A673 (cell line): Measurements from ENCODE around the gene MMS22L. TPM values are rescaled to one million over a fixed set of nuclear protein-coding genes. Genes with fewer than 3 reads are reported as not detected.

ENCODE experiments used
- BruUV-seq: library from RNA; stranded (reverse); fragments of 400-500 nt; replicated peaks from 2 replicates; lab custom pipeline; 2021; lab: Mats Ljungman, UMichigan
- CTCF ChIA-PET: fragments of 300-600 bp; sonication (Branson Sonifier 250); formaldehyde crosslinking; loops from one replicate; lab custom pipeline; 2022; ENCODE audit warnings: antibody characterized with exemption; lab: Charles Lee
- POLR2A ChIA-PET: fragments of 300-600 bp; sonication (Branson Sonifier 250); formaldehyde crosslinking; loops from one replicate; lab custom pipeline; 2022; ENCODE audit warnings: antibody characterized with exemption; ENCODE audit not compliant: low non-redundant PET; lab: Charles Lee
- DNase-seq: peaks from one replicate; pipeline ENCODE4 v3.0.0-alpha.2; 2015; ENCODE audit warnings: low spot score
- H3K27ac ChIP-seq: fragments of 200-600 bp; sonication (generic); 2 replicates; pipeline ENCODE4 v1.5.1; 2016; ENCODE audit warnings: mixed run types, low read depth, mild to moderate bottlenecking, mixed read lengths, antibody characterized with exemption, low read length; ENCODE audit not compliant: poor library complexity, severe bottlenecking
- H3K27me3 ChIP-seq: fragments of 200-600 bp; sonication (generic); replicated peaks from 2 replicates; pipeline ENCODE4 v1.6.1; 2017; ENCODE audit warnings: mixed run types, low read depth, mild to moderate bottlenecking, mixed read lengths, antibody characterized with exemption, low read length; ENCODE audit not compliant: insufficient read depth, poor library complexity
- H3K36me3 ChIP-seq: fragments of 200-600 bp; sonication (generic); 2 replicates; pipeline ENCODE4 v1.6.1; 2016; ENCODE audit warnings: mixed run types, mild to moderate bottlenecking, mixed read lengths, antibody characterized with exemption, low read length; ENCODE audit not compliant: insufficient read depth, poor library complexity, severe bottlenecking
- H3K4me1 ChIP-seq: fragments of 200-600 bp; sonication (generic); 2 replicates; pipeline ENCODE4 v1.6.1; 2017; ENCODE audit warnings: mixed run types, mild to moderate bottlenecking, mixed read lengths, antibody characterized with exemption, low read length; ENCODE audit not compliant: insufficient read depth, poor library complexity, severe bottlenecking
- H3K4me3 ChIP-seq: fragments of 200-600 bp; sonication (generic); 2 replicates; pipeline ENCODE4 v1.5.1; 2016; ENCODE audit warnings: low read depth, mixed run types, mild to moderate bottlenecking, mixed read lengths, low read length; ENCODE audit not compliant: poor library complexity, severe bottlenecking
- H3K9me3 ChIP-seq: fragments of 200-600 bp; sonication (generic); 2 replicates; pipeline ENCODE4 v1.6.1; 2016; ENCODE audit warnings: mixed run types, low read depth, mild to moderate bottlenecking, mixed read lengths, antibody characterized with exemption, low read length; ENCODE audit not compliant: poor library complexity, severe bottlenecking
- EZH2 ChIP-seq: fragments of 200-600 bp; sonication (generic); IDR thresholded peaks from 2 replicates; pipeline ENCODE4 v1.6.1; 2017; ENCODE audit warnings: borderline replicate concordance, low read depth, mild to moderate bottlenecking, mixed read lengths, antibody characterized with exemption, low read length; ENCODE audit not compliant: poor library complexity, severe bottlenecking
- intact Hi-C: fragments of 100-400 bp; cut with micrococcal nuclease; formaldehyde crosslinking; loops from one replicate; pipeline ENCODE4 v1.10.0; 2022; ENCODE audit not compliant: unreplicated experiment
- total RNA-seq: library from RNA; stranded (reverse); gene quantifications from 2 replicates; pipeline ENCODE4 v1.2.3, GENCODE V29; 2021
- TF ChIP-seq, protein P1 (sequence below): fragments of 300-800, 200-600 bp; sonication (generic); conservative IDR thresholded peaks from 2 replicates; pipeline ENCODE4 v1.5.1; 2017; ENCODE audit warnings: low read depth, mild to moderate bottlenecking, antibody characterized with exemption, low read length, moderate library complexity, mixed read lengths

Gene MMS22L
- total RNA-seq, 1 experiment from 2014 or later: 59.2 TPM

DNA sequence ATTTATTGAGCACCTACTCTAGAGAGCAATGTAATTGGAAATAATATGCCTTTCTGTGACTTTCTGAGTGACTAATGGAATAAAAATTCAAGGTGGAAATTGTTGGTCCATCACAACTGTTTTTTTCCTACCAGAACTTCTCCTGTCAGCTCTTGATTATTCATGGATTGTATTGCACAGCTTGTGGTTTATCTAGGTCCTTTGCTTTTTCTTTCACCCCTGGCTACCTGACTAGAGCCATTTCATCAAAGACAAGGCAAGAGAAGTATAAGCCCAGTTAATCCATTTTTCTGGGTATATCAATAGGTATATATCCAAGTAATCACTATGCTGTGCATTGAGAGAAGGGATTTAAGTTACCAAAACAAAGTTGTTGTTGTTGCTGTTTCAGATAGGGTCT is 168.4 kb downstream of the MMS22L start:
- no peaks in the 10 kb centered on the region for H3K9me3 ChIP-seq
- no peaks in the 10 kb centered on the region for H3K27me3 ChIP-seq
- no TSS peak for BruUV-seq
- DNase-seq: no peak
- H3K4me3 ChIP-seq: no peak overlapping the region
- H3K36me3 ChIP-seq: no peaks in the 10 kb centered on the region
- TF ChIP-seq, protein P1, sequence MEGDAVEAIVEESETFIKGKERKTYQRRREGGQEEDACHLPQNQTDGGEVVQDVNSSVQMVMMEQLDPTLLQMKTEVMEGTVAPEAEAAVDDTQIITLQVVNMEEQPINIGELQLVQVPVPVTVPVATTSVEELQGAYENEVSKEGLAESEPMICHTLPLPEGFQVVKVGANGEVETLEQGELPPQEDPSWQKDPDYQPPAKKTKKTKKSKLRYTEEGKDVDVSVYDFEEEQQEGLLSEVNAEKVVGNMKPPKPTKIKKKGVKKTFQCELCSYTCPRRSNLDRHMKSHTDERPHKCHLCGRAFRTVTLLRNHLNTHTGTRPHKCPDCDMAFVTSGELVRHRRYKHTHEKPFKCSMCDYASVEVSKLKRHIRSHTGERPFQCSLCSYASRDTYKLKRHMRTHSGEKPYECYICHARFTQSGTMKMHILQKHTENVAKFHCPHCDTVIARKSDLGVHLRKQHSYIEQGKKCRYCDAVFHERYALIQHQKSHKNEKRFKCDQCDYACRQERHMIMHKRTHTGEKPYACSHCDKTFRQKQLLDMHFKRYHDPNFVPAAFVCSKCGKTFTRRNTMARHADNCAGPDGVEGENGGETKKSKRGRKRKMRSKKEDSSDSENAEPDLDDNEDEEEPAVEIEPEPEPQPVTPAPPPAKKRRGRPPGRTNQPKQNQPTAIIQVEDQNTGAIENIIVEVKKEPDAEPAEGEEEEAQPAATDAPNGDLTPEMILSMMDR: no peak
- TF ChIP-seq EZH2: no peak
- ChIA-PET CTCF (no interaction called here), POLR2A (no interaction called here)
- intact Hi-C loops: no loop called here
- no peaks in the 10 kb centered on the region for H3K4me1 ChIP-seq
- H3K27ac ChIP-seq: no peak overlapping the region

DNA sequence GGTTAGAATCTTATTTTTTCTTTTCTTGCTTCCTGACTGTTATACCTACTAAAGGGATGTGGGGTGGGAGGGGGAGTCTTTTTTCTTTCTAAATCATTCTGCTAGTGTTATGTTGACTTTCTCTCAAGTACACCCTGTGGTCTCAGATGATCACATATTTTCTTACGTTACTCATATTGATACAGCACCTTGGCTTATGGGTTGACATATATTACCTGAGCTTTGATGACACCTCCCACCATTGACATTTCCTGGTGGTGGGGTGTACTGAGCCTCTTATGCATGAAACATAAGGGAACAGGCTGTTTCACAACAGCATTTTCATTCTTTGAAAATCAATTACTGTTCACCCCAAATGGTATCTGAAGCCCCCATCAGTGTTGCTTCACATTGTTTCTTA is 169.8 kb downstream of the MMS22L start:
- no peaks in the 10 kb centered on the region for H3K36me3 ChIP-seq
- no peak overlapping the region for H3K27ac ChIP-seq
- no peaks in the 10 kb centered on the region for H3K4me1 ChIP-seq
- CTCF ChIA-PET: no interaction called here
- no TSS peak for BruUV-seq
- intact Hi-C loops: no loop called here
- no peak overlapping the region for H3K4me3 ChIP-seq
- DNase-seq: no peak
- no peaks in the 10 kb centered on the region for H3K9me3 ChIP-seq
- no peaks in the 10 kb centered on the region for H3K27me3 ChIP-seq
- no peak for TF ChIP-seq EZH2
- TF ChIP-seq, protein P1: no peak
- POLR2A ChIA-PET: no interaction called here

DNA sequence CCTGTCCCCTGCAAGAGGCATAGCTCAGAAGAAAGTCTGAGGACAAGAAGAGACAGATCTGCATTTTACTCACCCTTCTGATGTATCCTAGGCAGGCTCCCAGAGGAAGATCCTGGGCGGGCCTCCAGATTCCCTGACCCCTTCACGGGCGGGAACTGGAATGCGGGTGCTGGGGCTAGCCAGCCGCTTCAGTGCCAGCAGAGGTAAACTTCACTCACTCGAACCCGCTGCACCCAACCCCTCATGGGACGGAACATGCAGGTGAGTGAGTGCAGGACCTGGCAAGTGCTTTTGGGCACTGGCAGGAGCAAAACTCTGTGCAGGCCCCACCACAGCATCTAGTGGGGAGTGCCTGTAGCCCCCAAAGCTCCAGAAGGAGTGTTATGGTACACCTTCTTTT is 171.8 kb downstream of the MMS22L start:
- no TSS peak for BruUV-seq
- Histone ChIP-seq H3K9me3 (no peaks in the 10 kb centered on the region), H3K27me3 (no peaks in the 10 kb centered on the region), H3K4me3 (no peak overlapping the region), H3K36me3 (no peaks in the 10 kb centered on the region), H3K4me1 (no peaks in the 10 kb centered on the region), H3K27ac (no peak overlapping the region)
- ChIA-PET POLR2A (no interaction called here), CTCF (no interaction called here)
- TF ChIP-seq, protein P1: no peak
- TF ChIP-seq EZH2: no peak
- no peak for DNase-seq
- intact Hi-C loops: no loop called here
